ENCODE measurements around the gene VKORC1. TPM values are rescaled to one million over a fixed set of nuclear protein-coding genes. Genes with fewer than 3 reads are reported as not detected.
"Not testable (repeated sequence)": the region's sequence is repeated elsewhere in the genome, so short reads cannot be mapped to it uniquely, and the experiment has no call there.

Gene VKORC1
- 127 TPM for polyA plus RNA-seq (2013, experiment 1 of 2)
- 114 TPM for polyA plus RNA-seq (2013, experiment 2 of 2)

GRCh38 chr16:31094424-31095120, at the start of gene VKORC1:
Gene VKORC1 (minus strand): TSS chr16:31094797. CDS start chr16:31094729, 68 bp downstream.
- Histone ChIP-seq H3K4me3 (ENCODE audit: extremely low read depth, insufficient read depth, low read length, poor library complexity, severe bottlenecking) (peak within 1 kb of the TSS; percentile 94), H3K27ac (ENCODE audit: low read depth, low read length, severe bottlenecking) (peak within 1 kb of the TSS; percentile 78), H3K9me3 (ENCODE audit: control insufficient read depth, low read length) (no peaks in the 10 kb centered on the region), H3K36me3 (ENCODE audit: control insufficient read depth, insufficient read depth, low read length) (peaks cover 26% of the 10 kb centered on the region), H3K4me1 (ENCODE audit: control insufficient read depth, insufficient read depth, low read length, poor library complexity, severe bottlenecking) (peaks cover 7% of the 10 kb centered on the region)
- 1% methylated on average over 61 to 65 of the region's 69 CpGs for WGBS, 2 experiments (ENCODE audit: insufficient coverage in 2 of 2)

GRCh38 chr16:31143694-31144148, 49.1 kb upstream of the VKORC1 start:
- no peak overlapping the region for H3K27ac ChIP-seq (ENCODE audit: low read depth, low read length, severe bottlenecking)
- H3K4me1 ChIP-seq (ENCODE audit: control insufficient read depth, insufficient read depth, low read length, poor library complexity, severe bottlenecking) = peaks cover 11% of the 10 kb centered on the region
- H3K4me3 ChIP-seq (ENCODE audit: extremely low read depth, insufficient read depth, low read length, poor library complexity, severe bottlenecking) = no peak overlapping the region
- H3K9me3 ChIP-seq (ENCODE audit: control insufficient read depth, low read length) = no peaks in the 10 kb centered on the region
- 93 to 96% methylated on average over 8 of the region's 8 CpGs for WGBS, 2 experiments (ENCODE audit: insufficient coverage in 2 of 2)
- no peaks in the 10 kb centered on the region for H3K36me3 ChIP-seq (ENCODE audit: control insufficient read depth, insufficient read depth, low read length)

- Histone ChIP-seq H3K36me3 (ENCODE audit: control insufficient read depth, insufficient read depth, low read length) (no peaks in the 10 kb centered on the region), H3K4me1 (ENCODE audit: control insufficient read depth, insufficient read depth, low read length, poor library complexity, severe bottlenecking) (peaks cover 14% of the 10 kb centered on the region), H3K27ac (ENCODE audit: low read depth, low read length, severe bottlenecking) (no peak overlapping the region), H3K4me3 (ENCODE audit: extremely low read depth, insufficient read depth, low read length, poor library complexity, severe bottlenecking) (no peak overlapping the region), H3K9me3 (ENCODE audit: control insufficient read depth, low read length) (no peaks in the 10 kb centered on the region)
- 94 to 100% methylated on average over 6 to 13 of the region's 22 CpGs for WGBS, 2 experiments (ENCODE audit: insufficient coverage in 2 of 2)
These were observed 48.6 kb upstream of the VKORC1 start for GRCh38 chr16:31143011-31143693.

- H3K36me3 ChIP-seq (ENCODE audit: control insufficient read depth, insufficient read depth, low read length) = no peaks in the 10 kb centered on the region
- H3K4me3 ChIP-seq (ENCODE audit: extremely low read depth, insufficient read depth, low read length, poor library complexity, severe bottlenecking) = peak overlapping the region; percentile 28
- WGBS, 2 experiments (ENCODE audit: insufficient coverage in 2 of 2) = 25 to 38% methylated on average over 36 to 83 of the region's 89 CpGs
- H3K27ac ChIP-seq (ENCODE audit: low read depth, low read length, severe bottlenecking) = peak overlapping the region; percentile 73
- peaks cover 14% of the 10 kb centered on the region for H3K4me1 ChIP-seq (ENCODE audit: control insufficient read depth, insufficient read depth, low read length, poor library complexity, severe bottlenecking)
- H3K9me3 ChIP-seq (ENCODE audit: control insufficient read depth, low read length) = no peaks in the 10 kb centered on the region
These were observed 47.8 kb upstream of the VKORC1 start for GRCh38 chr16:31142109-31143010.

GRCh38 chr16:31141489-31142108, 47.0 kb upstream of the VKORC1 start:
- 42 to 71% methylated on average over 5 to 8 of the region's 10 CpGs for WGBS, 2 experiments (ENCODE audit: insufficient coverage in 2 of 2)
- H3K4me1 ChIP-seq (ENCODE audit: control insufficient read depth, insufficient read depth, low read length, poor library complexity, severe bottlenecking) = peaks cover 14% of the 10 kb centered on the region
- peak overlapping the region; percentile 73 for H3K27ac ChIP-seq (ENCODE audit: low read depth, low read length, severe bottlenecking)
- no peaks in the 10 kb centered on the region for H3K9me3 ChIP-seq (ENCODE audit: control insufficient read depth, low read length)
- H3K36me3 ChIP-seq (ENCODE audit: control insufficient read depth, insufficient read depth, low read length) = no peaks in the 10 kb centered on the region
- H3K4me3 ChIP-seq (ENCODE audit: extremely low read depth, insufficient read depth, low read length, poor library complexity, severe bottlenecking) = peak overlapping the region; percentile 10

GRCh38 chr16:31141071-31141469, 46.5 kb upstream of the VKORC1 start:
- H3K9me3 ChIP-seq (ENCODE audit: control insufficient read depth, low read length); H3K4me3 ChIP-seq (ENCODE audit: extremely low read depth, insufficient read depth, low read length, poor library complexity, severe bottlenecking); H3K36me3 ChIP-seq (ENCODE audit: control insufficient read depth, insufficient read depth, low read length): not testable (repeated sequence)
- 95 to 96% methylated on average over 6 to 8 of the region's 9 CpGs for WGBS, 2 experiments (ENCODE audit: insufficient coverage in 2 of 2)
- H3K27ac ChIP-seq (ENCODE audit: low read depth, low read length, severe bottlenecking) = peak overlapping the region; percentile 3
- H3K4me1 ChIP-seq (ENCODE audit: control insufficient read depth, insufficient read depth, low read length, poor library complexity, severe bottlenecking) = peaks cover 14% of the 10 kb centered on the region

- 67 to 70% methylated on average over 20 of the region's 27 CpGs for WGBS, 2 experiments (ENCODE audit: insufficient coverage in 2 of 2)
- peak overlapping the region; percentile 62 for H3K27ac ChIP-seq (ENCODE audit: low read depth, low read length, severe bottlenecking)
- no peaks in the 10 kb centered on the region for H3K9me3 ChIP-seq (ENCODE audit: control insufficient read depth, low read length)
- no peaks in the 10 kb centered on the region for H3K36me3 ChIP-seq (ENCODE audit: control insufficient read depth, insufficient read depth, low read length)
- H3K4me1 ChIP-seq (ENCODE audit: control insufficient read depth, insufficient read depth, low read length, poor library complexity, severe bottlenecking) = peaks cover 30% of the 10 kb centered on the region
- H3K4me3 ChIP-seq (ENCODE audit: extremely low read depth, insufficient read depth, low read length, poor library complexity, severe bottlenecking) = no peak overlapping the region
These were observed 44.3 kb upstream of the VKORC1 start for GRCh38 chr16:31138621-31139578.

- not testable (repeated sequence) for H3K36me3 ChIP-seq (ENCODE audit: control insufficient read depth, insufficient read depth, low read length); H3K27ac ChIP-seq (ENCODE audit: low read depth, low read length, severe bottlenecking); H3K4me3 ChIP-seq (ENCODE audit: extremely low read depth, insufficient read depth, low read length, poor library complexity, severe bottlenecking); H3K9me3 ChIP-seq (ENCODE audit: control insufficient read depth, low read length)
- H3K4me1 ChIP-seq (ENCODE audit: control insufficient read depth, insufficient read depth, low read length, poor library complexity, severe bottlenecking) = peaks cover 30% of the 10 kb centered on the region
- 91 to 93% methylated on average over 13 to 16 of the region's 20 CpGs for WGBS, 2 experiments (ENCODE audit: insufficient coverage in 2 of 2)
These were observed 42.4 kb upstream of the VKORC1 start for GRCh38 chr16:31136822-31137499.

- Histone ChIP-seq H3K4me1 (ENCODE audit: control insufficient read depth, insufficient read depth, low read length, poor library complexity, severe bottlenecking) (peaks cover 25% of the 10 kb centered on the region), H3K27ac (ENCODE audit: low read depth, low read length, severe bottlenecking) (no peak overlapping the region), H3K4me3 (ENCODE audit: extremely low read depth, insufficient read depth, low read length, poor library complexity, severe bottlenecking) (no peak overlapping the region), H3K9me3 (ENCODE audit: control insufficient read depth, low read length) (no peaks in the 10 kb centered on the region), H3K36me3 (ENCODE audit: control insufficient read depth, insufficient read depth, low read length) (peaks cover 6% of the 10 kb centered on the region)
- 80 to 92% methylated on average over 3 of the region's 6 CpGs for WGBS, 2 experiments (ENCODE audit: insufficient coverage in 2 of 2)
These were observed 41.7 kb upstream of the VKORC1 start for GRCh38 chr16:31136287-31136662.
